ENCODE data around the gene OR13C4. TPM values are rescaled to one million over a fixed set of nuclear protein-coding genes. Genes with fewer than 3 reads are reported as not detected.

Gene OR13C4
- 0.24 TPM in 1 of 3 replicates, not detected in the others for total RNA-seq (2021)
- percentile 19 among the genes with signal in this experiment for Bru-seq, nascent RNA
- long read RNA-seq, experiment 1, result 0 reads
- long read RNA-seq, experiment 2, result 0 reads
- long read RNA-seq, experiment 3, result 0 reads

- no peak for TF ChIP-seq RELA (CRISPR knock-in tag; IDR thresholded peaks at IDR 0.05; ENCODE audit: borderline replicate concordance)
- Mint-ChIP-seq H3K27ac (no peak within 1 kb of the TSS), H3K4me3 (no peak within 1 kb of the TSS), H3K9me3 (peaks cover 36% of the 10 kb centered on the region), H3K27me3 (ENCODE audit: low read depth) (no peaks in the 10 kb centered on the region), H3K4me1 (peaks cover 2% of the 10 kb centered on the region), H3K36me3 (peaks cover 6% of the 10 kb centered on the region; the same call in 1 of the 2 replicates)
- DNase-seq (ENCODE audit: low spot score) (no peak), ATAC-seq (no peak)
- POLR2A ChIA-PET, result no interaction called here
- CTCF ChIA-PET, result no interaction called here
These were observed at the start of gene OR13C4 for GRCh38 chr9:104527109-104527508. TSS of gene OR13C4 (minus strand) at chr9:104527209. CDS start at chr9:104527209, 0 bp downstream.

- no peak for ATAC-seq
- TF ChIP-seq HMGXB4 (CRISPR knock-in tag; IDR thresholded peaks at IDR 0.05), result no peak
- TF ChIP-seq ZNF232 (CRISPR knock-in tag; IDR thresholded peaks at IDR 0.05), result no peak
- TF ChIP-seq GABPB1 (CRISPR knock-in tag; IDR thresholded peaks at IDR 0.05), result no peak
- TF ChIP-seq AFF4 (CRISPR knock-in tag; IDR thresholded peaks at IDR 0.05; ENCODE audit: borderline replicate concordance), result no peak
- no peak for TF ChIP-seq NR3C1 (CRISPR knock-in tag; conservative IDR thresholded peaks at IDR 0.05; ENCODE audit: low read depth)
- no peak for TF ChIP-seq ARID4B (CRISPR knock-in tag; IDR thresholded peaks at IDR 0.05; ENCODE audit: borderline replicate concordance)
- no peak for TF ChIP-seq ERG (CRISPR knock-in tag; IDR thresholded peaks at IDR 0.05)
- TF ChIP-seq FOXK1 (CRISPR knock-in tag; IDR thresholded peaks at IDR 0.05), result no peak
- no peak for TF ChIP-seq JAZF1 (CRISPR knock-in tag; IDR thresholded peaks at IDR 0.05)
- no peak for TF ChIP-seq CREB1 (CRISPR knock-in tag; IDR thresholded peaks at IDR 0.05)
- no peak for TF ChIP-seq MXD4 (CRISPR knock-in tag; IDR thresholded peaks at IDR 0.05; ENCODE audit: borderline replicate concordance)
- H3K4me1 Mint-ChIP-seq, result no peaks in the 10 kb centered on the region
- DNase-seq (ENCODE audit: low spot score), result no peak
- no peak overlapping the region for H3K4me3 Mint-ChIP-seq
- H3K36me3 Mint-ChIP-seq, result peaks cover 5% of the 10 kb centered on the region; the same call in 1 of the 2 replicates
- H3K27ac Mint-ChIP-seq, result no peak overlapping the region
- POLR2A ChIA-PET, result no interaction called here
- CTCF ChIA-PET, result no interaction called here
- H3K27me3 Mint-ChIP-seq (ENCODE audit: low read depth), result no peaks in the 10 kb centered on the region
- peaks cover 25% of the 10 kb centered on the region for H3K9me3 Mint-ChIP-seq
These were observed 48.4 kb upstream of the OR13C4 start for GRCh38 chr9:104575456-104575855.

Measured in WTC11 (cell line).